HG03439 (cell line): ENCODE measurements around the gene MAGOH.
"Not testable (repeated sequence)": the region's sequence is repeated elsewhere in the genome, so short reads cannot be mapped to it uniquely, and the experiment has no call there.

Experiments
- ATAC-seq: cut with Tn5 transposase; IDR thresholded peaks from one replicate; pipeline ENCODE4 v1.9.1; 2021; ENCODE audit warnings: mild to moderate bottlenecking, moderate library complexity; ENCODE audit not compliant: unreplicated experiment

The MAGOH gene

GRCh38 chr1:53238197-53239155 lies at the start of gene MAGOH:
Gene MAGOH (minus strand): TSS chr1:53238518. CDS start chr1:53238448, 70 bp downstream.
- peak; percentile 97 for ATAC-seq

GRCh38 chr1:53286955-53287354 lies 48.6 kb upstream of the MAGOH start:
- no peak for ATAC-seq

GRCh38 chr1:53285969-53286760 lies 47.8 kb upstream of the MAGOH start:
- ATAC-seq: no peak

- no peak for ATAC-seq
Observed at GRCh38 chr1:53285546-53285945, 47.2 kb upstream of the MAGOH start.

DNA sequence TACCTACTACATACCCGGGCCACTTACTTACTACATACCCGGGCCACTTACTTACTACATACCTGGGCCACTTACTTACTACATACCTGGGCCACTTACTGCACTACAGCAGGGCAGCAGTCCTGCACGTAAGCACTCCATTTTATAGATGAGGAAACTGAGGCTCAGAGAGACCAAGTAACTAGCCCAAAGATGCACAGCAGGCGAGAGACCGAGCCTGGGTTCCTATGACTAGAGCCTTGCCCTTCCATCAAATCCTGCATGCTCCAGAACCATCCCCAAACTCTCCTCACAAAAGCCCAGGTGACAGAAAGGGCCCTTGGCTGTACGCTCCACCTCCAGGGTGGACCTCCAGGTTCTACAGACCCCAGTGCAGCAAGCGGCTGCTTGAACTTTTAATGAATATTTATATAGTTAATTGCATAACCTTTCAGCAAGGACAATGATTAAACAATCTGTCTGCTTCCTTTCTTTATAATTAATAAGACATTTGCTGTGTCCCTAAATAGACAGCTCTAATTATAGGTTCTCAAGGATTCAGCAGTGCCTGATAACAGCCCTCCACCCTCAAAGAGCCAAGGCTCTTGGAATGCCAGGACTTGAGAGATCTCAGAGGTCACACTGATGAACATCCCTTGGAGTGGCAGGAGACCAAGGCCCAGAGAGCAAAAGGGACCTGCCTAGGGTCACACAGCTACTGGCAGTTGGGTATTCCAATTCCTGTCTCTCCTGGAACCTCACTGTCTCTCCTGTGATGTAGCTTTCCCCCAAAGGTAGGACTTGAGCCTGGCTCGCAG lies 46.1 kb upstream of the MAGOH start:
- no peak for ATAC-seq

DNA sequence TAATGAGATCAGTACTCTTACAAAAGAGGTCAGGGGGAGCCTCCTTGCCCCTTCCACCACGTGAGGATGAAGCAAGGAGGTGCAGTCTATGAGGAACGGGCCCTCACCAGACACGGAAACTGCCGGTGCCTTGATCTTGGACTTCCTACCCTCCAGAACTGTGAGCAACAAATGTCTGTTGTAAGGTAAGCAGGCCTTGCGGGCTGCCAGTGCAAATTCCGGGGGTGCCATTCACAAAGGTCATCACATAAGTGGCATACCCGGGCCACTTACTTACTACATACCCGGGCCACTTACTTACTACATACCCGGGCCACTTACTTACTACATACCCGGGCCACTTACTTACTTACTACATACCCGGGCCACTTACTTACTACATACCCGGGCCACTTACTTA lies 44.8 kb upstream of the MAGOH start:
- ATAC-seq: not testable (repeated sequence)

- no peak for ATAC-seq
Observed at GRCh38 chr1:53281133-53281532, 42.8 kb upstream of the MAGOH start.

GRCh38 chr1:53280496-53280895 lies 42.2 kb upstream of the MAGOH start:
- ATAC-seq: no peak

- ATAC-seq: no peak
Observed at GRCh38 chr1:53279296-53280200, 41.2 kb upstream of the MAGOH start.

DNA sequence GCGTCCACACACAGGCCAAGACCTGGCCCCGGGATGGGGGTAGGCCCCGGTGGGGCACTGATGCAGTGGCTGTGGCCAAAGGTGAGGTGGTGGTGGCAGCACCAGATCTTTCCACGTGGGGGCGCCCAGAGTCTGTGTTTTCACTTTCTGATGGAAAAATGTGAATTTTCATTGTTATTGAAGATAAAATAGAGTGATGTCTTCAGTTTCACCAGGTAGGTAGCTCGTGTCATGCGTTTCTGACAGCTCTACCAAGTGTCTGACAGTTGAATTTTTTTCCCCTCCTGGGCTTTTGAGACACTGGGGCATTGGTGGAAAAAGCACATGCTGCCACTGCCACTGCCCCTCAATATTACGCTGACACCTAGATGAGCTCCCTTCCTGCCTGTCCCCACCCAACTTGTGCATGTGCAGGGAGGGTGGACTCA lies 40.0 kb upstream of the MAGOH start:
- ATAC-seq: peak; percentile 42

DNA sequence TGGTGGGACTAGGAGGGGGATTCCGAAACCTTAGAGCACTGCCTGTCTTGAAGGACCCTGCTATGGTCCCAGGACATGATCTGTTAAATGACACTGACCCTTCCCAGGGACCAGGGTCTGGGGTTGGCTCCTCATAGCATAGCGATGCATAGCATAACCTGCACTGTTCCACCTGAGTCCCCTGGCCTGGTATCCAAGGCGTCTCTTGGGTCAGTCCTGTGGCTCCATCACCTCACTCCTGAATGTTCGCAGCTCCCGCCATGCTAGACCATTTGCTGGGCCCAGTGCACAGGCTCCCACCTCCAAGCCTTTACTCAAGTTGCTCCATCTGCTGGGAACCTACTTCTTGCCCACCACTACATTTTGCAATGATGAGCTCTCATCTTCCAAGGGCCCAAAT lies 39.0 kb upstream of the MAGOH start:
- ATAC-seq: no peak

- ATAC-seq: no peak
Observed at GRCh38 chr1:53276902-53277281, 38.6 kb upstream of the MAGOH start.

DNA sequence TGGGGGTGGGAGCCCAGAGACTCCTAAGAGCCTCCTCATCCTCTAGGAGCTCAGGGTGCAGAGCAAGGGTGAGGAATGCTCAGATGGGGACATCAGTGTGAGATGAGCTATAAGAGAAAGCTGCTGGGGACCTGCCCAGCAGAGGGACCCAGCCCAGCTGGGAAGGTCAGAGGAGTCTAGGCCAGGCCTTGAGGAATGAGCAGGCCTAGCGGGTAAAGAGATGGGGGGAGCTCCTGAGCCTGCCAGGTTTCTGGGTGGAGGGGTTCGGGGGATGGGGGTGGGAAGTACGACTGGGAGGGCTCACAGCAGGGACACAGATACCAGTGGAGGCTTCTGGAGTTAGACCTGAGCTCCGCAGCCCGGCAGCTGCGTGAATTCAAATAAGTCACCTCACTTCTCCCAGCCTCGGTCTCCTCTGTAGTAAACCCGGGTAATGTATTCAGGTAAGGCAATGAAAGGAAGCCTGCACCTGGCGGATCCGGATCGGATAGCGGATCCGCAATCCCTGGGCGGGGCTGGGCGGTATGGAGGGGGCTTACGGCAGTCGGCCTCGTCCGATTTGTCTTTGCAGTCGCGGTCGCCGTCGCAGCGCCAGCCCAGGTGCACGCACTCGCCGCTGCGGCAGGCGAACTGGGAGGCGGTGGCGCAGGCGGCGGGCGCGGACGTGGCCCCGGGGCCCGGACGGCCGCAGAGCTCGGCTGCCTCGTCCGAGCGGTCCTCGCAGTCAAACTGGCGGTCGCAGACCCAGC lies 38.0 kb upstream of the MAGOH start:
- ATAC-seq: no peak

DNA sequence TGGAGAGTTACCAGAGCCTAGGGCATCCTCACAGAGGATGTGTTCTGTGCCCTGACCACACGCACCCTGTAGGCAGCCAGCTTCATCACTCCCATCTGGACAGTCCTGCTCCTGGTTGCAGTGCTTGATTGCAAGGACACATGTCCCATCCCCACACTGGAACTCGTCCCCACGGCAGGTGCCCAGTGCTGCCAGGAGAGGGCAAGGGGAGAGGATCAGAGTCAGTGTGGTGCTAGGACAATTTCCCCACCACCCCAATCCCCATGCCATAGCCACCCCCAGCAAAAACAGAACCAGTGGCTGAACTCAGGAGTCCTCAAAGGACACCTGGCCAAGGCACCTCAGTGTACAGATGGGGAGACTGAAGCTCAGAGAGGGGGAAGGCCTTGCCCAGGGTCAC lies 37.2 kb upstream of the MAGOH start:
- no peak for ATAC-seq

- no peak for ATAC-seq
Observed at GRCh38 chr1:53274541-53275185, 36.3 kb upstream of the MAGOH start.

GRCh38 chr1:53274026-53274425 lies 35.7 kb upstream of the MAGOH start:
- no peak for ATAC-seq

DNA sequence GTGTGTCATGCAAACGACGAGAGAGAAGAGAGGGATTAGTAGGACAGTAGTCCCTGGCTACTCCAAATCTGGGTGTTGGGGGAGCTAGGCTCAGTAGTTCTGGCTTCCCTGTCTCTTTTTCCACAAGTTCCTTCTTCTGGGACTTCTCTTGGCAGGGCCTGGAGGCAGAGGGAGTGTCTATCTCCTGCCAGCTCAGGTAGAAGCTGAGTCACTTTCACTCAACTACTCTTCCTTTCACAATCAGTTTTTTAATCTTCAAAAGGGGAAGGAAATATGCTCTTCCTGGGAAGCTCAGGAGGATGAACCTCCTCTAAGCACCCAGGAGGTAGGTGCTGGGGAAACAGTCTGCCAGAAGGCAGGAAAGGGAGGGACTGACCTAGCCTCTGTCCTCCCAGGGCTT lies 35.2 kb upstream of the MAGOH start:
- no peak for ATAC-seq

DNA sequence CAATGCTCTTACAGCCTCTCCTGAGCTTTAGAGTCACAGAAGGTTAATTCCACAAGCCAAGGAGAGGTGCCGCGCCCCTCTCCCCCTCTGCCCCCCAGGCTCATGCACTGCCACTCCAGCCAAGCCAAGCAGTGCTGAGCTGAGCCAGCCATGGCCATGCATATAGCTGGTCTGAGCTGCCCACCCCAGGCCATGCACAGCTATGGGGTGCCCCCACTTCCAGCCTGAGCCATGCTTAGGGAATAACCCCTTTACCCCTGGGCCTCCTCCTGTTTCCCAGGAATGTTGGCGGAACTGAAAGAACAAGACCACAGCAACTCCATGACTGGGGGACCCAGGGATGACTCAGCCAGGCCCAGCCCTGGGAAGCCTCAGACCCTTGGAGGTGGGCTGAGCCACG lies 34.0 kb upstream of the MAGOH start:
- ATAC-seq: no peak
